ENCODE data around the gene PDSS2.

Gene PDSS2

GRCh38 chr6:107348224-107348623 is 111.1 kb downstream of the PDSS2 start:
- no peak for TF ChIP-seq CTCF (IDR thresholded peaks at IDR 0.05; ENCODE audit: borderline replicate concordance, insufficient read depth, low read depth, low read length)
- H3K4me3 ChIP-seq (ENCODE audit: low read depth, low read length) = no peak overlapping the region

- H3K4me3 ChIP-seq (ENCODE audit: low read depth, low read length) = no peak overlapping the region
- no peak for TF ChIP-seq CTCF (IDR thresholded peaks at IDR 0.05; ENCODE audit: borderline replicate concordance, insufficient read depth, low read depth, low read length)
Observed at GRCh38 chr6:107345393-107345792, 114.0 kb downstream of the PDSS2 start.

- no peak for TF ChIP-seq CTCF (IDR thresholded peaks at IDR 0.05; ENCODE audit: borderline replicate concordance, insufficient read depth, low read depth, low read length)
- no peak overlapping the region for H3K4me3 ChIP-seq (ENCODE audit: low read depth, low read length)
Observed at GRCh38 chr6:107344981-107345380, 114.4 kb downstream of the PDSS2 start.

- no peak overlapping the region for H3K4me3 ChIP-seq (ENCODE audit: low read depth, low read length)
- no peak for TF ChIP-seq CTCF (IDR thresholded peaks at IDR 0.05; ENCODE audit: borderline replicate concordance, insufficient read depth, low read depth, low read length)
Observed at GRCh38 chr6:107344383-107344782, 115.0 kb downstream of the PDSS2 start.

- TF ChIP-seq CTCF (IDR thresholded peaks at IDR 0.05; ENCODE audit: borderline replicate concordance, insufficient read depth, low read depth, low read length) = no peak
- no peak overlapping the region for H3K4me3 ChIP-seq (ENCODE audit: low read depth, low read length)
Observed at GRCh38 chr6:107342144-107342543, 117.2 kb downstream of the PDSS2 start.

GRCh38 chr6:107340881-107341280 is 118.5 kb downstream of the PDSS2 start:
- TF ChIP-seq CTCF (IDR thresholded peaks at IDR 0.05; ENCODE audit: borderline replicate concordance, insufficient read depth, low read depth, low read length) = no peak
- no peak overlapping the region for H3K4me3 ChIP-seq (ENCODE audit: low read depth, low read length)

GRCh38 chr6:107337191-107337741 is 122.1 kb downstream of the PDSS2 start:
- H3K4me3 ChIP-seq (ENCODE audit: low read depth, low read length) = no peak overlapping the region
- TF ChIP-seq CTCF (IDR thresholded peaks at IDR 0.05; ENCODE audit: borderline replicate concordance, insufficient read depth, low read depth, low read length) = no peak
